HG03432 (cell line): ENCODE data around the gene CPSF4.

Experiments used
- ATAC-seq: cut with Tn5 transposase; IDR thresholded peaks from one replicate; pipeline ENCODE4 v1.9.1; 2021; ENCODE audit warnings: mild to moderate bottlenecking, moderate library complexity; ENCODE audit not compliant: unreplicated experiment

CPSF4 gene

DNA sequence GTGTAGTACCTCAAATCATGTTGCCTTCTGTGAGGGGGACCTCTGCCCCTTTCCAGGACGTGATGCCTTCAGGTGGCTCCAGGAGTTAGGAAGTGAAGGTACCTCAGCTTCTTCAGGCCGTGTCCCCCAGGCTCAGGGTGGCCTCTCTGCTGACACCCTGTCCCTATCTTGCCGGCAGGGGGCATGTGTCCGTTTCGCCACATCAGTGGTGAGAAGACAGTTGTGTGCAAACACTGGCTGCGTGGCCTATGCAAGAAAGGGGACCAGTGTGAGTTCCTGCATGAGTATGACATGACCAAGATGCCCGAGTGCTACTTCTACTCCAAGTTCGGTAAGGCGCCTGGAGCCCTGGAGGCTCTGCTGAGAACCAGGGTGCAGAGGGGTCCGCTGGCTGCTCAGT lies 9.2 kb downstream of the CPSF4 start:
- ATAC-seq, result no peak

- no peak for ATAC-seq
Measured at GRCh38 chr7:99448855-99449254, 10.1 kb downstream of the CPSF4 start.

DNA sequence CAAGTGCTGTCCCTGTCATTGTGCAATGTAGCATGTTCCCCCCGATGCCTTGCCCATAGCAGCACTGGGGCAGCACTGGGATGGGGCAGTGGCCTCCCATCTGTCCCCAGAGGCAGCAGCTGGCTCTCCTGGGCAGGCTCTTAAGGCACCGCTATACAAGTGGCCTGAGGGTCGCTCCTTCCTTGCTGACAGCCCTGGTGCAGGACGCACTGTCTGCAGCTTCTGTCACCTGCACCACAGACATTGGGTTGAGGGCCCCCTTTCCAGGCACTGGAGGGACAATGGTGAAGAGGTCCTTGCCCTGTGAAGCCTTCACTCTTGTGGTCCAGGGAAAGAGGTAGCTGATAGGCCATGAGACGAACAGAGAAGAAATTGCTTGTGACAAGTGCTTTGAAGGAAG lies 10.6 kb downstream of the CPSF4 start:
- no peak for ATAC-seq

- no peak for ATAC-seq
Measured at GRCh38 chr7:99451936-99452335, 13.2 kb downstream of the CPSF4 start.

DNA sequence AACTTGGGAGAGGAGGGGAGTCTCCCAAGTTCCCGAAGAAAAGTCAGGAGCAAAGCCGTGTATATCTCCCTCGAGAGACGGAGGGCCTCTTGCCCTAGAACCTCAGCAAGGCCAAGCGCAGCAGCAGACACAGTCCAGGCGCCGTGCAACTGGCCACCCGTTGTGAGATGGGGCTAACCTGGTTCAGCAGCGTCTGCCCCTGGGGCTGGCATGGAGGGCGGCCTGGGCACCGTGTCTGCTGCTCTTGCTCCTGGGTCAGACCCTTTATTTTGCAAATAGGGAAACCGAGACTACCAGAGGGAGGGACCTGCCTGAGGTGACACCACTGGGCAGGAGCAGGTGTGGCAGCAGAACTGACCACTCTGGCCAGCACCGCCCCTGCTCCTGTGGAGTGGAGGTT lies 13.8 kb downstream of the CPSF4 start:
- ATAC-seq, result no peak

GRCh38 chr7:99453105-99453504 lies 14.4 kb downstream of the CPSF4 start:
- ATAC-seq, result no peak

- ATAC-seq, result no peak
Measured at GRCh38 chr7:99455874-99456273, 17.1 kb downstream of the CPSF4 start.

GRCh38 chr7:99456288-99456687 lies 17.5 kb downstream of the CPSF4 start:
- no peak for ATAC-seq

DNA sequence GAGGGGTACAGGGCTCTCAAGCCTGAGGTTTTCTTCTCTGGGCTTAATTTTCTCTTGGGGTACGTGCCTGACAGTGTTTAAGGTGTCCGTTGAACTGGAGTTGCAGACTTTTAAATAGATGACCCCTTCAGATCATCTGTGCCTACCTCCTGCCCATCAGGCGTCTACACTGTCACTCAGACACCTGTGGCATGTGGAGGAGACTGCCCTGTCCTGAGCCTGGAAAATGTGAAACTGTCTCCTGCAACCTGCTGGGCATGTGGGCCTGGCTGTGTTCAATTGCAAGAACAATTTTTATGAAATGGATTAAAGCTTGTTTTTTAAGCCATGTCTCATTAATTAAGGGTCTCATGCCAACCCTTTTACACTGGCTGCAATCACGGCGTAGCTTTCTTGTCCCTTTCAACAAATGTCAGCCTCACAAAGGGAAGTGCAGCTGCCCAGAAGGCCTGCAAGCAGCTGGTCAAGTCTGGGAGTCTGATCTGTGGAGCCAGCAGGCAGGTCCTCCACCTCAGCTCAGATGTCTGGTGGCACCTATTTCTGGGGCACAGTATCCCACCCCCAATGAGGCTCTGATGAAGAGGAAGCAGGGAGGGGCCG lies 18.4 kb downstream of the CPSF4 start:
- ATAC-seq, result no peak

DNA sequence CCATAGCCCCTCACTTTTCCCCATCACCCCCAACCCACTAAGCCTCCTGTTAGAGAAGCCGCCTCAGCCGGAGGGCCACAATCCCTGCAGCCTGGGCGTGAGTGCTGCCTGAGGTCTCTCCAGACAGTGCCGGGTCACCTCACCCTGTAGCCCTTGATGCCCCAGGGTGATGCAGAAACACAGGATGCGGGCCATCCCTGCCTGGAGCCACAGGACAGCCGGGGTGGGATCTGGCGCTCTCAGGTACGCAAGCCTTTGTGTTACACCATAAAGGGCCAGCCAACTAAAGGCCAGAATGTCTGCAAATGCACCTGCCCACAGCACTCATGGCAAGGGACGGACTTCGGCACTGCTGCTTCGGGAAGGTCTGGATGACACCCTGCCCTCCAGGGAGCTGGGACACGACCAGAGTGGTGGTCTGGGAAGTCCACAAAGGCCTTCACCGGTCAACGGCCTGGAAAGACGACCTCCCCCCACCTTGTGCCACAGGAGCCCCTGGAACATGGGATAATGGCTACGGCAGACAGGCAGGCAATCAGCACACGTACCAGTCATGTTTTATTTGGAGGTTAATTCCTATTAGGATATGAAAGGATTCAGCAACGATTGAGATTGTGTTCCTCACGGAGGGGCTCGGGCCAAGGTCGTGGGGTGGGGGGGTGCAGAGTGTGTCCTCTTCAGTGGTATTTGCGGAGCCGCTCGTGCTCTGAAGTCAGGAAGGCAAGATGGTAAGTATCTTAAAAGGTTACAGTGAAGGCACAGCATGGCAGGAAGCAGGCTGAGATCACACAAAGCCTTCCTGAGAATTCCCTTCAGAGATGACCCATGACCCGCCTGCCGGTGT lies 19.1 kb downstream of the CPSF4 start:
- ATAC-seq, result no peak

DNA sequence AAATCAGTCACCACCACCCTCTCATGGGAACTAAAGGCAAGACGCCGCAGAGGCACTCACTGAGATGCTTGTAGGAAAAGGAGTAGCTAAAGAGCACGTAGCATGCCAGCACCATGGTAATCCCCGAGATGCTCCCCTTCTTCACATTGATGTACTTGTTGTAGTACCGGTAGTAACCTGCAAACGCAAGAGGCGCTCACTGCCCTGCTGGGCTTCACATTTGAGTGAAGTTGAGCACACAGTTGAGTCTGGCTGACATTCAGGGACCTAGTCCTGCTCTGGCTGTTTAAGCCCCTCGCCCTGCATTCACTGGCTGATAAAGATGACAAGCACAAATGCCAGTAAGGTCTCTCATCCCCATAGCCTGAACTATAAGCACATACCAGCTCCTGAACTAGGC lies 20.3 kb downstream of the CPSF4 start:
- ATAC-seq, result no peak

DNA sequence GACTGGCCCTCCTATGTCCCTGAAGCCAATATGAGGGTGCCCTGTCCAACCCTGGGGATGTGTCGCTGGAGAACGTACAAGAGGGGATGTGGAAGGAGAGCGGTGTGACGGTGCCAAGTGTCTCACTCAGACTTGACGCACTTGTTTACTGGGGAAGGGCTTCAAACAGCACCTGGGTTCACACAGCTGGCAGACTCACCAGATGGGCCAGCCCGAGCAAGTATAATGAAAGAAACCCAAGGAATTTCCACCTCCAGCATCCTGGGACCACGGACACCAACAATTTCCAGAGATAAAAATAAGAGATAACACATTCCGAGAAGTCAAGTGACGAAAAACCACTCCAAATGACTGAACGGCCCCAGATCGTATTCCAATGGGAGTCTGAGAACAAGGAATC lies 21.9 kb downstream of the CPSF4 start:
- no peak for ATAC-seq

DNA sequence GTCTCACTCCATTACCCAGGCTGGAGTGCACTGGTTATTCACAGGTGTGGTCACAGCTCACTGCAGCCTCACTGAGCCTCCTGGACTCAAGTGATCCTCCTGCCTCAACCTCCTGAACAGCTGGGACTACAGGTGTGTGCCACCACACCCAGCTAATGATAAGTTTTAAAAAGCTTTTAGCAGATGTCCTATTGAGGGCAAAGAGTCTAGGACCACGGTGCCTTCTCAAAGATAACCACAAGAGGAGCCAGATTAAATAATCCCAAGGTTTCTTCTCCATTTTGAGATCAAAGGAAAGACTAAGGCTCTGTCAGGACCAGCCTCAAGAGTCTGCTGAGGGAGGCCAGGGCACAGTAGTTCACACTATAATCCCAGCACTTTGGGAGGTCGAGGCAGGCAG lies 22.5 kb downstream of the CPSF4 start:
- ATAC-seq, result no peak

- no peak for ATAC-seq
Measured at GRCh38 chr7:99465421-99465768, 26.7 kb downstream of the CPSF4 start.

GRCh38 chr7:99468336-99468918 lies 29.7 kb downstream of the CPSF4 start:
- ATAC-seq, result no peak

GRCh38 chr7:99469381-99470065 lies 30.8 kb downstream of the CPSF4 start:
- no peak for ATAC-seq

DNA sequence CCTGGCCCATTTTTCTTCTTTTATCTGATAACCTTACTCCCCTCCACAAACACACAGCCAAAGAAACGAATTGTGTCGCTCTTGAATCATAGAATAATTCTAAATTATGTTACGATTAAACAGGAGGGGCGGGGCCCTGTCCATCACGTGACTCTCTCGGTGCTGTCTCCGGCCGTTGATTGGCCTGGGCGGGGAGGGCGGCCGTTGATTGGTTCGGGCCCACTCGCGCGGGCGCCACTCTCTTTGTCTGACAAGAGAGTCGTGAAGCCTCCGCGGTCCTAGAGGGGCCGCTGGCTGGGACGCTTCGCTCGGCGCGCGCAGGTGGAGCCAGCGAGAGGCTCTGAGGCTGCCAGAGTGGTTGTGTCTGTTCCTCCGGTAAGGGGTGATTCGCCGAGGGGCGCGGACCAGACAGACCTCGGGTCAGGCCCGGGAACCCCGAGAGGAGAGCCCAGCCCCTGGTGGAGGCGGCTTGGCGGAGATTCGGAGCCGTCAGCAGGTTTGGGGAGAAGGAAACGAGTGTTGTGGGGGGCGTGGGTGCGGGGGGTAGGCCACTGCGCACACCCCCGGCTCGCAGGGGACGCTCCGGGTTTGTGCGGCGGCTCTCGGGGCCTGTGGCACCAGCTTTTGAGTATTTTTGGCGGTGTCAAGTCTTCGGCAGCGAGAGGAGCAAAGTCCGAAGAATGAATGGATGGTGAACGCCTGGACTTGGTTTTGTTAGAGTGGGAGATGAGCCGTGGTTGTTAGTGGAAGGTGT lies 34.0 kb downstream of the CPSF4 start, which contains the start of gene ZNF789:
Gene ZNF789 (plus strand): TSS at position 330 of the 754 bp plus-strand sequence. CDS start 3,567 bp downstream, outside the sequence.
- peak; percentile 97 for ATAC-seq

- ATAC-seq, result no peak
Measured at GRCh38 chr7:99473315-99473596, 34.5 kb downstream of the CPSF4 start.

DNA sequence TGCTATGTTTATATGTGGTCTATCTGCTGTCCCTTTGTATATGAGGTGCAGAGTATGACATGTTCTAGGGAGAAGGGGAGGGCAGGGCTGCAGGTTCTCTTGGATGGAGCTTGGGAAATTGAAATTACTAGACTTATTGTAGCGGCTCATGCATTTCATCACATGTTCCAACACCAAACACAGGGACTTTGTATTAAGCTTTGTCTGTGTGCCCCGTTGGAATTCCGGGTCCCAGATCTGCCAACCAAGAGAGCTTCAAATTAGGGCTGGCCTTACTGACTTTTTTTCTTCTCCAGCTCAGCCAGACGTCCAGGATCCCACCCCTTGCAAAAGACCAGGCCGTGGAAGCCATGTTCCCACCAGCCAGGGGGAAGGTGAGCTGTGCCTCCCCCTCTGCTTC lies 37.4 kb downstream of the CPSF4 start:
- no peak for ATAC-seq

- no peak for ATAC-seq
Measured at GRCh38 chr7:99478464-99479440, 40.0 kb downstream of the CPSF4 start.
